ENCODE data around the gene OR6A2. TPM values are rescaled to one million over a fixed set of nuclear protein-coding genes. Genes with fewer than 3 reads are reported as not detected.

Gene OR6A2
- total RNA-seq, 1 donor, result 0.43 TPM

DNA sequence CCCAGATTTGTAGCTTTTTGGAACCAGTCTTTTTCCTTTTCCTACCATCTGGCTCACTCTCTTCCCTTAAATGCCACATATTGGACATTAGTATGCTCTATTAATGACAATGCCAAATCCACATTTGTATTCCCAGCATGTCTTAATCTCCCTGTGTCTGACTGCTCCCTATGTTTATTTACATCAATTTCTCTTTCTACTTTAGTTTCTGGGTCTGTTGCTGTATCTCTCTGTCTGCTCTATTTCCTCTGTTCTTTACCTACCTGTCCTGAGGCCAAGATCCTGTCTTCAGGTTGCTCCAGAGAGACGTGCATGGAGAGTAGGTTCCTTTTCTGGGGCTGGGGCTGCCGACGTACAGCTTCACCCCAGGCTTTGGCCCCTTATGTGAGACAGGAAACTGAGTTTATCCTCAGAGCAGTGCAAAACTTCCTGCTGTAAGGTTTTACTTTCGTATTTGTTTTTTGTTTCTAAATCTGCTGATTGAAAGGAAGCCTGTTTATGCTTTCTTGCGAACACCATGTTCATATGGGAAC is 53.3 kb downstream of the OR6A2 start:
- H3K4me3 ChIP-seq (ENCODE audit: low read depth, low read length), result no peak overlapping the region
- peak; percentile 10 for DNase-seq (ENCODE audit: low read depth)
- TF ChIP-seq, protein P1, sequence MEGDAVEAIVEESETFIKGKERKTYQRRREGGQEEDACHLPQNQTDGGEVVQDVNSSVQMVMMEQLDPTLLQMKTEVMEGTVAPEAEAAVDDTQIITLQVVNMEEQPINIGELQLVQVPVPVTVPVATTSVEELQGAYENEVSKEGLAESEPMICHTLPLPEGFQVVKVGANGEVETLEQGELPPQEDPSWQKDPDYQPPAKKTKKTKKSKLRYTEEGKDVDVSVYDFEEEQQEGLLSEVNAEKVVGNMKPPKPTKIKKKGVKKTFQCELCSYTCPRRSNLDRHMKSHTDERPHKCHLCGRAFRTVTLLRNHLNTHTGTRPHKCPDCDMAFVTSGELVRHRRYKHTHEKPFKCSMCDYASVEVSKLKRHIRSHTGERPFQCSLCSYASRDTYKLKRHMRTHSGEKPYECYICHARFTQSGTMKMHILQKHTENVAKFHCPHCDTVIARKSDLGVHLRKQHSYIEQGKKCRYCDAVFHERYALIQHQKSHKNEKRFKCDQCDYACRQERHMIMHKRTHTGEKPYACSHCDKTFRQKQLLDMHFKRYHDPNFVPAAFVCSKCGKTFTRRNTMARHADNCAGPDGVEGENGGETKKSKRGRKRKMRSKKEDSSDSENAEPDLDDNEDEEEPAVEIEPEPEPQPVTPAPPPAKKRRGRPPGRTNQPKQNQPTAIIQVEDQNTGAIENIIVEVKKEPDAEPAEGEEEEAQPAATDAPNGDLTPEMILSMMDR (IDR thresholded peaks at IDR 0.05; ENCODE audit: insufficient read depth, low read depth, low read length), result no peak

DNA sequence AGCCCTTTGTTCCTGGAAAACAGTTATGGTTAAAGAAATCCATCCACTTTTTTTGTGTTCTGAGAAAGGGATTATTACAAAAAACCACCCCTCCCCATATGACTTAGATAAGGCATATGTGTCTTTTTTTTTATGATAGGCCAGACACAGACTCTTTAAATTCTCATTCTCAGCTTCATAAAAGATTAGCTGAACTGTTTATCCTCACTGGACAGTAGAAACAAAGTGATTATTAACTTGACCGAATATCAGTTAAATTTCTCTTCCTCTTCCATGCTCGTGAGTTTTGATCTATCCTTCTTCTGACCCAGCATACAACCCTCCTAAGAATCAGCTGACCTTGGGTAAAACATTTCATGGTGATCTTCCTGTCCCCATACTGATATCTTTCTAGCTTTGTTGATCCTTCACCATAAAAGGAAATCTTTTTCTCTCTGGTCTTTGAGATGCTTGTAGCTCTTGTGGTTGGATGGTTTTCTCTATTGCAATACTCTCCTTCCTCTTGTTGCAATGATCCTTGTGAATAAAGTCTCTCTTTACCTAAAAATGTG is 53.9 kb downstream of the OR6A2 start:
- no peak overlapping the region for H3K4me3 ChIP-seq (ENCODE audit: low read depth, low read length)
- TF ChIP-seq, protein P1 (IDR thresholded peaks at IDR 0.05; ENCODE audit: insufficient read depth, low read depth, low read length), result no peak
- DNase-seq (ENCODE audit: low read depth), result no peak

- no peak for DNase-seq (ENCODE audit: low read depth)
- H3K4me3 ChIP-seq (ENCODE audit: low read depth, low read length), result no peak overlapping the region
- TF ChIP-seq, protein P1 (IDR thresholded peaks at IDR 0.05; ENCODE audit: insufficient read depth, low read depth, low read length), result no peak
These were observed 54.5 kb downstream of the OR6A2 start for GRCh38 chr11:6745018-6745417.

DNA sequence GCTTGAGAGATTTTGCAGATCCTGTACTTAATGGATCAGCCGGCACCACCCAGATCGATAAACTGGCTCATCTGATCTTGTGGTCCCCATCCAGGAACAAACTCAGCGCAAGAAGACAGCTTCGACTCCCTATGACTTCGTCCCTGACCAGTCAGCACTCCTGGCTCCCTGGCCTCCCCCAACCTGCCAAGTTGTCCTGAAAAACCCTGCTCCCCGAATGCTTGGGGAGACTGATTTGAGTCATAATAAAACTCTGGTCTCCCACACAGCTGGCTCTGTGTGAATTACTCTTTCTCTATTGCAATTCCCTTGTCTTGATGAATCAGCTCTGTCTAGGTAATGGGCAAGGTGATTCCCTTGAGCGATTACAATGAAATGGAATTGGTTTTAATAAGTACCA is 57.2 kb downstream of the OR6A2 start:
- DNase-seq (ENCODE audit: low read depth), result no peak
- TF ChIP-seq, protein P1 (IDR thresholded peaks at IDR 0.05; ENCODE audit: insufficient read depth, low read depth, low read length), result no peak
- H3K4me3 ChIP-seq (ENCODE audit: low read depth, low read length), result no peak overlapping the region

Other genes with a start within 250 kb of the OR6A2 start
- gene RRP8, start 196.1 kb downstream of the OR6A2 start, total RNA-seq, result 8.7 and 13.4 TPM in 2 replicates
- 298 and 323 TPM in 2 replicates for gene ILK, start 195.9 kb downstream of the OR6A2 start, total RNA-seq
- 28.0 and 28.9 TPM in 2 replicates for gene TAF10, start 187.5 kb downstream of the OR6A2 start, total RNA-seq
- gene TPP1, start 180.3 kb downstream of the OR6A2 start, total RNA-seq, result 98.4 and 110 TPM in 2 replicates
- 33.7 and 63.8 TPM in 2 replicates for gene DCHS1, start 143.9 kb downstream of the OR6A2 start, total RNA-seq
- gene MRPL17, start 116.3 kb downstream of the OR6A2 start, total RNA-seq, result 58.6 and 70.0 TPM in 2 replicates
- under 0.01 and 0.32 TPM in 2 replicates for gene OR2AG2, start 27.7 kb downstream of the OR6A2 start, total RNA-seq
- gene OR2AG1, start 16.7 kb downstream of the OR6A2 start, total RNA-seq, result not detected in 2 replicates
- not detected in 2 replicates for gene OR10A5, start 46.0 kb upstream of the OR6A2 start, total RNA-seq
- gene OR10A2, start 63.4 kb upstream of the OR6A2 start, total RNA-seq, result not detected in 2 replicates
- gene OR10A4, start 76.9 kb upstream of the OR6A2 start, total RNA-seq, result not detected in 2 replicates
- 0.64 and 0.86 TPM in 2 replicates for gene OR2D2, start 92.8 kb upstream of the OR6A2 start, total RNA-seq
- gene OR2D3, start 121.3 kb upstream of the OR6A2 start, total RNA-seq, result not detected in 2 replicates
- 6.5 and 7.1 TPM in 2 replicates for gene ZNF215, start 126.7 kb upstream of the OR6A2 start, total RNA-seq
- 2.6 and 3.2 TPM in 2 replicates for gene ZNF214, start 220.7 kb upstream of the OR6A2 start, total RNA-seq
- under 0.01 and 0.32 TPM in 2 replicates for gene NLRP14, start 220.8 kb upstream of the OR6A2 start, total RNA-seq

Data from fibroblast of villous mesenchyme (primary cell).